Activated CD4-positive, alpha-beta T cell treated with anti-CD3 and anti-CD28 coated beads for 24 hours (primary cell): ENCODE measurements around the gene DDX39A.
A peak's percentile ranks its signal among the peaks of the same experiment; 100 is the strongest.

Experiments used
- DNase-seq, 2 donors: peaks; one replicate each; pipeline ENCODE4 v3.0.0-alpha.2; 2020; ENCODE audit warnings: low read depth in 2 of 2

DDX39A gene

DNA sequence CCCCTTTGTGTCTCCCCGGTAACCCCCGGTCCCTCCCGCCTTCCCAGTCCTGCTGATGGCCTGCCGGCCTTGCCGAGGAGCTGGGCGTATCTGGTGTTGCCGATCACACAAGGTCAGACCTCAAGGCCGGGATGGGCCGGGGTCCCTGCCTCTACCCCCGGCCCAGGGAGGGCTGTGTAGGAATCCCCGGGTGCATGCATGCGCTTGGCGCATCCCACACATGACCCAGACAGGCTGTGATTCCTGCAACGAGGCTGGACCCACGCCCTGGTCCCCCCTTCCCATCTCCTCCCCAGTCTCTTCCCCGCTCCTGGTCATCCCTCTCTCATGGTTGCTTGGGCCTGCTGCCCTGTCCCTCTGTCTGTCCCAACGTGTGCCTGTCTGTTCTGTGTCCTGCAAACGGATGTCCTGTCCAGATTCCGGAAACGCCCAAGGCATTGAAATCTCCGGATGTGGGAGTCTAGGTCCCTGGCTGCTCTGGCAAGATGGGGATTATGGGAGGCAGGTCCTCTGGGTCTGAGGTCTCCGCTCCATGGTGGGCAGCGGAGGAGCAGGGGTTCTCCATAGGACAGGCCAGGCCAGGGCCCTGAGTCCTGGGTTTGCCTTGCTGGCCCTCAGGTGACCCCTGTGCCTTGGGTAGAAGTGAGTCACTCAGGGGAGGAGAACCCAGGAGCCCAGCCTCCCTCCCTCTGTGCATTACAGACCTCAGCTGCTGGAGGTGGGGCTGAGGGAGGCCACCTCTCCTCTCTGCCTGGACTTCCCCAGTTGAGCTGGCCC is 15.6 kb upstream of the DDX39A start:
- DNase-seq = no peak

DNA sequence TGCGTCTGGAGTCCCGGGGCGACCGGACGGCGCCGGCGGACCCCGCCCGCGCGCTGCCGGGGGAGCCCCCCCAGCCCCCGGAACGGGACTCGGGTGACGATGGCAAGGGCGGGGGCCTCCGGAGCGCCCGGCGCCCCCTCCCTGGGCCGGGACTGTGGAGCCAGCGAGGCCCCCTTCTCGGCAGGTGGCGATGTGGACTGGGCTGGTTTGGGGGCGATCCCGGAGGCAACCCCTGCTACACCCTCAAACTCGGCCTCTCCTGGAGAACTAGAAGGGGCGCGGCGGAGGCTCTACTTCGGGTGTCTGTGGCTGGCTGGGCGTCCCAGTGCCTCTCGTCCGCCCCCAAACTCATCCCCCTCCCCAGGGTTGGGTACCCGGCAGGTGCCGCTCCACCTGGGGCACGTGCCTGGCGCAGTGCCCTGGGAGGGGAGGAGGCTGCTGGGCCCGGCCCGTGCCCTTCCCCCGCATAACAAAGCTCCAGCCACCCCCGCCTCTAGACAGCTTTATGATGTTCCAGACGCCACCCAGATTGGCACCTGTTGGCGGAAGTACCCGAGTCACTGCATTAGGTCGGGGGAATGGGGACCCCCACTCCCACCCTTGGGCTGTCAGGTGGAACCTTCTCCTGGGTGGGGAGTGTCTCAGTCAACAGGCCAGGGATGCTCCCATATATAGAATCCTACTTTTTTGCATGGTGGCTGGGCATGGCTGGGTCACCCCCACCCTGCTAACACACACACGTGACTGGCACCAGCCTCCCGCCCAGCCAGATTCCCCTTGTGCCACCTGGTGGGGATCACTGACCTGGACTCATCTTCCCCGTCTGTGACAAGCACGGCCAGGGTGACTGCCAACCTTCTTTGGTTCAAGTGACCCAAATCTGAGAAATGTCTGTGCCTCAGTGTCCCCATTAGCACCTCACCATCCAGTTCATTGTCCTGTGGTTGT is 14.7 kb upstream of the DDX39A start:
- no peak for DNase-seq

DNA sequence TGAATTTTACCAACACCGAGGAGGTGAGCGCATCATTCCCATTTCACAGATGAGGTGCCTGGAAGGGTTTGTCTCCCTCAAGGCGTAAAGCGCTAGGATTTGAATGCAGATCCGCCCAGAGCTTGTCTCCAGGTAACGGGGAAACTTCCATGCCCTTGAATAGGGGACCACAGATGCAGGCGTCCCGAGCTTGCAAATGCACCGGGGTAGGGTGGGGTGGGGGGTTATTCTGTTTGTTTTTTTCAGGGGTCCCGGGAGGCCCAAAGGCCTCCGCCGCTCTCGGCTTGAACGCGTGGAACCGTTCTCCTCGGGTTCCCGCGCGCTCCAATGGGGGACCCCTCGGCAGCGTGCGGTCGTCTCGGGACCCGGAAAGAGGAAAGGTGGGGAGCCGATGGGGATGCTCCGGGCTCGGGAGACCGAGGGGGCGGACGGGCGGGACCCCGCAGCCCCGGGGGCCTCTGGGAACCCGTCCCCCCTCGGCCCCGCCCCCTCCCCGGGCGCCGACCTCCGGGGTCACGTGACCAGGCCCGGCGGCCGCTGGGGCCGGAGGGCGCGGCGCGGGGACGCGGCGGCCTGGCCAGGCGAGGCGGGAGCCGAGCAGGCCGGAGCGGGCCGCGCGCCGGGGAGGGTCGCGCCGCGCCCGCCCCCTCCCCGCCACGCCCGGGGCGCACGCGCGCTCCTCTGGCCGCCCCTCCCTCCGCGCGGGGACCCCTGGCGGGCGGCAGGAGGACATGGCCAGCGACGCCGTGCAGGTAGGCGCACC is 13.8 kb upstream of the DDX39A start, which contains the start of gene PKN1:
TSS of gene PKN1 (plus strand) at position 516 of the 763 bp plus-strand sequence. CDS start at position 732, 216 bp downstream.
- DNase-seq = peak in 1 of 2 donors; percentile 56

DNA sequence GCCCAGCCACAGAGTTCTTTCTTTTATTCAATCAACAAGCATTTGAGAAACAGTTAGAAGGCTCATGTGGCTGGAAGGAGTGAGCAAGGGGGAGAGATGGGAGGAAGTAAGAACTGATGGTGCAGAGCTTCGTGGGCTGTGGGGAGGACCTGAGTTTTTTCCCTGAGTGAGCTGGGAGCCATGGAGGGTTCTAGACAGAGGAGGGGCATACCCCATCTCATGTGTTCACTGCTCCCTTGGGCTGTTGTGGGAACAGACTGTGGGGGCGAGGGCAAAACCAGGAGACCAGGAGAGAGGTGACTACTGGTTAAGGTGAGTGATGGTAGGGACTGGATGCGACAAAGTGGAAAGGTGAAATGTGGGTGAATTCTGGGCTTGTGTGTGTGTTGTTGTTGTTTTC is 11.6 kb upstream of the DDX39A start:
- no peak for DNase-seq

DNA sequence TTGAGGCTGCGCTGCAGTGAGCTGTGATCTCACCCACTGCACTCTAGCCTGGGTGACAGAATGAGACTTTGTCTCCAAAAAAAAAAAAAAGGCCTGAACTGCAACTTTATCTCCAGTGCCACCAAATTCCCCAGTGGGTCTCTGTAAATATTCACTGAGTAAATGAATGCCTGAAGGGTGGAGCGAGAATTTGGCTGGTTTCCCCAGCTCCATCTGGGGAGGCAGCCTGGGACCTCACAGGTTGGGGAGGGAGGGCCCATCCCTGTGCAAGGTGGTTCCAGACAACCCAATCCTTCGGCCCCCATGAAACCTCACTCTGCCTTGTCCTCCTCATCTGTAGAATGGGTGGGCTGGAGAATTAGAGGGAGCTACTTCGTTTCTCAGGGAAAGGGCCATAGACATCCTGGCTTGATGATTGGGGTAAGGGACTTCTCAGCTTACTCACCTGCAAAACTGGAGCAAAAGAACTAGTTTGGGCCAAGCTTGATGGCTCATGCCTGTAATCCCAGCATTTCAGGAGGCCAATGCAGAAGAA is 9.8 kb upstream of the DDX39A start:
- DNase-seq = no peak

DNA sequence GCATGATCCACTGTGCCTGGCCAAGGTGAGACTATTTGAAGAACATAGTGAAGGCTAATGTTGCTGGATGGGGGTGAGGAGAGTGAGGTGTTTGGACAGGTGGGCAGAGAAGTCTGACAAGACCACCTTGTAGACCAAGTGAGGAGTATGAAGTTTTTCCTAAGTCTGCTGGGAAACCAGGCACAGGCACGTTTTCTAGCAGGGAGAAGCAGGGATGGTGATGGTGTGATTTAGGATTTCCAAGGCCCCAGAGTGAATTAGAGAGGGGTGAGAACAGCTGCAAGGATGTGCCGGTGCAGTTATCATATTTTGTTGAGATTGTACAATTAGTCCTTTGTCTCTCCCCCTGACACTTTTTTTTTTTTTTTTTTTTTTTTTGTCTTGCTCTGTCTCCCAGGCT is 8.3 kb upstream of the DDX39A start:
- DNase-seq = no peak

DNA sequence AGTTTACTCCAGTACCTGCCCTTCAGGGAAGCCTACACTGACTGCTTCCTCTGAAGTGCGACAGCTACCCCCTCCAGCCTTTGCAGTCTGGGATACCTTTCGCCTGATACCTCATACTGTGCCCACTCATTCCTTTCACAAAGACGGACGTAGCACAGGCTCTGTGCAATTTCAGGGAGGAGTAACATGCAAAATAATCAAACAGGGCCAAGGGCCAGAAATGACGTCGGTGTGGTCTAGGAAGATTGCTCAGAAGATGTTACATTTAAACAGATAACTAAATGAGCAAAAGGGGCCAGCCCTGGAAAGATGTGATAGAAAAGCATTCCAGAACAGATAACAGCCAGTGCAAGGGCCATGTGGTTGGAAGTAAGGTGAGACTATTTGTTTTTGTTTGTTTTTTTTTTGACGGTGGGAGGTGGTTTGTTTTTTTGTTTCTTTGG is 6.6 kb upstream of the DDX39A start:
- DNase-seq = no peak

DNA sequence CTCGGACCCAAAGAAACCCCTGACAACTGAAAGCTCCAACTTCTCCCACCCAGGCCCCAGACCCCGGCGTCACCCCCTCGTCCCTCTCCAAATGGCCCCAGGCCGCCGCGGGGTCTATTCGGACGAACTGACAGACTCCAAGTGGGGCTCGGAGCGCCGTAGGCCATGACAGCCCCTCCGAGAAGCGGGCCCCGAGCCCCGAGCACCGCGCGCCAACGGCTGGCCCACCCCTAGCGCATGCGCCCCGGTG is 360 bp downstream of the DDX39A start:
- DNase-seq = peak in 1 of 2 donors; percentile 81

DNA sequence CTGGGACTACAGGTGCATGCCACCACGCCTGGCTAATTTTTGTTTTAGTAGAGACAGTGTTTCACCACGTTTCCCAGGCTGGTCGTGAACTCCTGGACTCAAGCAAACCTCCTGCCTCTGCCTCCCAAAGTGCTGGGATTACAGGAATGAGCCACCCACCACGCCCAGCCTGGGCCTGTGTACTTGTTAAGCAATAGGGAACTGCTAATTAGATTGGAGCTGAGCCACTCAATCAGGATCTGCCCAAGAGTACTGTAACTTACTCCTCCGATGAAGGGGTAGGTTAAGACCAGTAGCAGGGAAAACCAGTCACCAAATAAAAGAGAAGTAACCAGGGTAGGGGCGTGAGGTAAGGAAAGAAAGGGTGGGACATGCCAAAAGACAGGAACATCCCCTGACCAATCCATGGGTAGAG is 2.3 kb downstream of the DDX39A start:
- DNase-seq = no peak

DNA sequence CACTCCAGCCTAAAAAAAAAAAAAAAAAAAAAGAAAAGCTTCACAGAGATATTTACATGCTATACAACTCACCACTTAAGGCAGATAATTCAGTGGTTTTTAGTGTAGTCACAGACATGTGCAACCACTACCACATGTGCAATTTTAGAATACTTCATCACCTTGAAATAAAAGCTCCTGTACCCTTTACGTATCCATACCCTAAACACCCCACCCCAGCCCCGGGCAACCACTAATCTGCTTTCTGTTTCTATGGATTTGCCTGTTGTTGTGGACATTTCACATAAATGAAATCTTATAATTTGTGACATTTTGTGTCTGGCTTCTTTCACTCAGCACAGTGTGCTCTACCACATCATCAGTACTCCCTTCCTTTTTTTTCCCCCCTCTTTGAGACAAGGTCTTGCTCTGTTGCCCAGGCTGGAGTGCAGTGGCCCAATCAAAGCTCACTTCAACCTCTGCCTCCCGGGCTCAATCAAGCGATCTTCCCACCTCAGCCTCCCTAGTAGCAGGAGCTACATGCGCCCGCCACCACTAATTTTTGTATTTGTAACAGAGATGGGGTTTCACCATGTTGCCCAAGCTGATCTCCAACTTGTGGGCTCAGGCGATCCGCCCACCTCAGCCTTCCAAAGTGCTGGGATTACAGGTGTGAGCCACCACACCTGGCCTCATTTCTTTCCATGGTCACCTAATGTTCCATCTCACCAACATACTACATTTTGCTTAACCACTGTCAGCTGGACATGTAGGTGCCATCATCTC is 4.0 kb downstream of the DDX39A start:
- no peak for DNase-seq

DNA sequence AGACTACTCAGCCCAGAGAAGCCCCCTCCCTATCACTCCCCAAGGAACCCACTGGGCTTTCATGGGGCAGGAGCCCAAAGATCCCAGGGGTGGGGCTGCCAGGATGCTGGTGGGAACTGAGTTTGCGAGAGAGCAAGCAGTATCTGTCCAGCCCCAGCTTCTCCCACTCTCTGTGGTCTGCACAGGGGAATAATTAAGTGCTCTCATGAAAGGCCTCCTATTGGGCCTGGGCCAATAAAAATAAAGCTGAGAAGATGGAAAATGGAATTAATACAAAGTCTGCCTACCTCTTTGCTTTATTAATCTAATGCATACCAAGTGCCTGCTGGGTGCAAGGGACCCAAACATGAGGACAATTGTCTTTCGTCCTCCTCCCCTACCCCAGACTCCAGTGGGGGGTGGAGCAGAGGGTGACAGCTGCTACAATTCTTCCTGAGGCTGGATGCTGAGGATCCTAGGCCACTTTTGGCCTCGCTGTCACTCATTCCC is 5.4 kb downstream of the DDX39A start:
- DNase-seq = no peak

DNA sequence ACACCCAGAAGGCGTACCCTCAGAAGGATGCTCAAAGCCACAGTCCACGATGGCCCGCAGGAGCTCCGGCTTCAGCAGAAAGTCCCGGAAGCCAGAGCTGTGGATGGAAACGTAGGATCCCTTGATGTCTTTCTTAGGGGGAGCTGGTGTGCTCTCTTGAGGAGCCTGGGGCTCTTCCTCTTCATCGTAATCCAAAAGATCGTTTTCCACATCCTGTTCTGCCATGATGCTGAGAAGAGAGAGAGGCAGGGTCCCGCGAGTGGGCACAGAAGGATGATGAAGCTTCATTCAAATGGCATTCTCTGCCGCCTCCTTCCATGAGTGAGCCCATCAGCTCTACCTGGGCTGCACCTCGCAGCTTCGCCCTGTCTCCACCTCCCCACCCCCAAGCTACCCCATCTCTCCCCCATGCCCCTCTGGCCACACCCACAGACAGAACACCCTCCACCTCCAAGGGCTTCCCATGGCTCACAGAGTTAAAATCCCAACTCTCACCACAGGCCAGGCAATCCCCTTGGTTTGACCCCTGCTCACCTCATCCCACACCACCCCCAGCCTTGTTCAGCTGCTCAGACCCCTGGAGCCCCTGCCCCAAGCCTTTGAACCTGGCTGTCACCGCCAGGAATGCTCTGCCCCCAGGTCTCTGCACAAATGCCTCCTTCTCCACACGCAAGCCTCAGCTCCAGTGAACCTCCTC is 6.0 kb downstream of the DDX39A start:
- DNase-seq = no peak

DNA sequence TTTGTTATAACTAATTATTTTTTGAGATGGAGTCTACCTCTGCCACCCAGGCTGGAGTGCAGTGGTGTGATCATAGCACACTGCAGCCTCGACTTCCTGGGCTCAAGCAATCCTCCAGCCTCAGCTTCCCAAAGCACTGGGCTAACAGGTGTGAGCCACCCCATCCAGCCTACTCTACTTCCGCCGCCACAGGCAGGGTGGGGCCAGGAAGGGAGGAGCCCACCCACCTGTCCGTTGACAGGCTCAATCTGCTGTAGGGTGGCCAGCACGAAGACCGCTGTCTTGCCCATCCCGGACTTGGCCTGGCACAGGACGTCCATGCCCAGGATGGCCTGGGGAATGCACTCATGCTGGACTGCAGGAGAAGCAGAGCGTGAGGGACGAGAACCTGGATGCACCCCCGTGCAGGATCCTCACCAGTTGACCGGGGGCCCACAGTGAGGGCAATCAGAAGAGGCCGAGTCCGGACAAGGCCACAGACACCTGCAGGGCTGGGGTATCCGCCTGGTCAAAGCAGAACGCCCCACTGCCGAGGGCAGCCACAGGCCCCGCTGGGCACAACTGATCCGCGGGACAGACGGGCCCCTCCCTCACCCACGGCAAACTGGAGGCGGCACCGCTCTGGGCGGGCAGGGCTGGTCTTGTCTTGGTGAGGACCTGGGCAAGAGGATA is 6.7 kb downstream of the DDX39A start:
- no peak for DNase-seq

DNA sequence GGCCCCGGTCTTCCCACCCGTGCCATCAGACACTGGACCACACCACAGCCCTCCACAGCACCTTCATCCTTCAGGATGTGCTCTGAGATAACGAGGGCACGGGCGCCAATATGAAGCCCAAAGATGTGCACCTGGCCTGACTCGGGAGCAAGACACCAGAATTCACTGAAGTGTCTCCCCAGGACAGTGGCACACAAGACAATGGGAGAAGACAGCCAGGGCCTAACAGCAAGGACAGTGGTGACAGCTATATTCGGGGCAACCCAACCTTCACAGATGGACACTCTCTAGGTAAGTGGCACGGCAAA is 7.2 kb downstream of the DDX39A start:
- DNase-seq = no peak

DNA sequence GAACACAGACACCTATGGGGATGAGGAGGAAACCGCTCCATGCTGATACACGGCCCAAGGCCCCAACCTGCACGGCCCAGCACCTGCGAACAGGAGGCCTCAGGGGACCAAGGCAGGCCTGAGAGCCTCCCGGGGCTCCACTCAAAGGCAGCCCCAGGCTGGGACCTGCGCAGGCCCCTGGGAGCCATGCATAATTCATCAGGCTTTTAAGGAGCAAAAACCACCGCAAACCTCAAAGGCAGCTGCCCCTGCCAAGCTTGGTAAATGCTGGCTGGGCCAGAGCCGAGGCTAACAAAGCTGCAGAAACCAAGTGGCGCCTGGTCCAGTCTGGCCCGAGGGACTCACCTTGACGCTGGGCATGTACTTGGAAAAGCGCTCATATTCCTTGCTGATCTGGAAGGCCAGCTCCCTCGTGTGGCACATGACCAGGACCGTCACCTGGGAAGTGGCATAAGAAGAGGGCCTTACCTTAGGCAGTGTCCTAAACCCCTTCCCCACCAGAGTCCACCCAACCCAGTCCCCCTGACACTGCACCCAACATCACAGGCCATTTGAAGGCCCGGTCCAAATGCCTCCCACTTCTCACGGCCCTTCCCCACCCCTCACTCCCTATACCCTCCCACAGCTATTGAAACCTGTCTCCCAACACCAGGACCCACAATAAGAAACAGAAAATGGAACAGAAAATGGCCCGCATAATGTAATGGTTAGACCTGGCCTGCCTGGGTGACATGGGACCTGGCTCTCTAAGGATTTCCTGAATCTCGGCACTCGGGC is 7.8 kb downstream of the DDX39A start:
- no peak for DNase-seq

DNA sequence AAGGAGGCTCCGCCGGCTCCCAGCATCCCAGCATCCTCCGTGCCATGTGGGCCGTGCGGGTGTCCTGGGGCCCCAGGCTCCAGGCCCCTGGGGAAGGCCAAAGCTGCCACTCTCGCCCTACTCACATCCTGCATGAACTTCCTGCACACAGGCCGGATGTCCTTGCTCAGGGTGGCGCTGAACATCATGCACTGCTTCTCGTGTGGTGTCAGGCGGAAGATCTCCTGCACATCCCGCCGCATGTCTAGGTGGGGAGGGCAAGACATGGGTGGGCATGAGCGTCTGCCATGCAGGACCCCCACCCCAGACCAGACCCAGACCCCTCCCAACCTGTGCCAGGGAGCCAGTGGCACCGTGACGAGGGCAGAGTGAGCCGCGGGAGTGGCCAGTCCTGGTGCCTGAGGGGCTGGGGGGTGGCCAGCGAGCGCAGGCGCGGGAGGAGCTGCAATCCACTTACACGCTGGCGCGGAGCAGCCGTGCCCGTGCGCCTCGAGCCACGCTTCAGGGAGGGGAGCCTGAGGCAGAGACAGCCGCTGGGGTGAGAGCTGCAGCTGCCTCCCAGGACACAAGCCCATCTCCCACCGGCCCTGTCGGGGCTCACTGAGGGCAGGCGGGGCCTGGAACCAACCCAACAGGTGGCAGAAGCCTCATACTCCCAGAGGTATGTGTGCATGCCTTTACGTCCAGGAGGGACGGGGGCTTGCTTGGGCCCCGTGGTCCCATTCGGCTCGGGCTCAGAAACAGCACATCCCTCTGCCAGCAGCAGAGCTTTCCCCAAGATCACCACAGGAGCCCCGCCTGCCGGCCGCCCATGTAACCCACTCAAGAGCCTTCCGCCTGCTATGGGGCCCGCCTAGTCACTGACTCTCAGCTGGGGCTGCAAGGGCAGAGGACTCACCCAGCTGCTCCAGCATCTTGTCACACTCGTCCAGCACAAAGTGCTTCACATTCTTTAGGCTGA is 8.8 kb downstream of the DDX39A start:
- no peak for DNase-seq

DNA sequence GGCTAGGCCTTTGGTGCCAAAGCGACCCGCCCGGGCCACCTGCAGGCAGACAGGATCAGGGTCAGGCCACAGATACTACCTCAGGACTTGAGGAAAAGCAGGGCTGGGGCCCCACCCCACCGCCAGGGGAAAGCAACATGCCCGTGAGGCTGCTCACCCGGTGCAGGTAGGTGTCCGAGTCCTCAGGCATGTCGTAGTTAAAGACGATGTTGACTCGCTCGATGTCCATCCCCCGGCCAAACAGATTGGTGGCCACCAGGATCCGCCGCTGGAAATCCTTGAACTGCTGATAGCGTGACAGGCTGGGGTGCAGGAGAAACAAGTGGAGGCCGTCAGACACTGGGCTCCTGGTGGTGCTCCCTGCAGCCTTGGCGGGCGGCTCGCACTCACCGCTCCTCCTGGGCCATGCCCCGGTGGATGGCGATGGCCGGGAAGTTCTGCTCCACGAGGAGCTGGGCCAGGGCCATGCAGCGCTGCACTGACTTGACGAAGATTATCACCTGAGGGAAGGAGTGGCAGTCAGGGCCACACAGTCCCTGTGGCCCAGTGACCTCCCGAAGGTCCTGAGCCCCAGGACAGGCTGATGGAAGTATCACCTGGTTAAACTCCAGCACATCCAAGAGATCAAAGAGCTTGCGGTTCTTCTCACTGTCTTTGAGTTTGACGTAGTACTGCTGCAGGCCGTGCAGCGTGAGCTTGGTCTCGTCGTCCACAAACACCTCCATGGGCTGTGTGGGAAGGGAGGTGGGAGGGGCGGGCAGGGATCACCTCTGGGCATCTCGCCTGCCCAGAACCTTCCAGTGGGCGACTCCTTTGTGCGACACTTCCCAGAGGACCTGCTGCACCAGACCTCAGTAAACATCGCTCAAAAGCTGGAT is 9.8 kb downstream of the DDX39A start:
- DNase-seq = no peak
